Stimulated activated naive CD8-positive, alpha-beta T cell treated with anti-CD3 and anti-CD28 coated beads, Interleukin-15, Interleukin-2, amounts not matched to agents 100 ng/mL and 50 ng/mL, for 24 hours (primary cell): Measurements from ENCODE around the gene PEAR1.

Experiments
- H3K27ac Mint-ChIP-seq: one replicate; pipeline ENCODE4 v1.8.0; 2021; ENCODE audit warnings: mild to moderate bottlenecking, mixed read lengths
- H3K27me3 Mint-ChIP-seq: one replicate; pipeline ENCODE4 v1.8.0; 2021; ENCODE audit warnings: mixed read lengths
- H3K36me3 Mint-ChIP-seq: one replicate; pipeline ENCODE4 v1.8.0; 2021; ENCODE audit warnings: low read depth, mixed read lengths
- H3K4me1 Mint-ChIP-seq: one replicate; pipeline ENCODE4 v1.8.0; 2021; ENCODE audit warnings: low read depth, mixed read lengths
- H3K4me3 Mint-ChIP-seq: one replicate; pipeline ENCODE4 v1.8.0; 2021; ENCODE audit warnings: mild to moderate bottlenecking, mixed read lengths
- H3K9me3 Mint-ChIP-seq: one replicate; pipeline ENCODE4 v1.8.0; 2021; ENCODE audit warnings: mixed read lengths

PEAR1 gene

GRCh38 chr1:156854634-156855033 lies 38.9 kb upstream of the PEAR1 start:
- H3K4me3 Mint-ChIP-seq: no peak overlapping the region
- H3K4me1 Mint-ChIP-seq: peaks cover 8% of the 10 kb centered on the region
- no peaks in the 10 kb centered on the region for H3K9me3 Mint-ChIP-seq
- H3K27me3 Mint-ChIP-seq: peaks cover 20% of the 10 kb centered on the region
- no peaks in the 10 kb centered on the region for H3K36me3 Mint-ChIP-seq
- H3K27ac Mint-ChIP-seq: no peak overlapping the region

- Mint-ChIP-seq H3K4me1 (peaks cover 18% of the 10 kb centered on the region), H3K36me3 (no peaks in the 10 kb centered on the region), H3K27me3 (peaks cover 31% of the 10 kb centered on the region)
Measured at GRCh38 chr1:156856282-156856785, 37.2 kb upstream of the PEAR1 start.

GRCh38 chr1:156857532-156857931 lies 36.0 kb upstream of the PEAR1 start:
- Mint-ChIP-seq H3K36me3 (no peaks in the 10 kb centered on the region), H3K9me3 (no peaks in the 10 kb centered on the region), H3K4me1 (peaks cover 27% of the 10 kb centered on the region), H3K27me3 (peaks cover 40% of the 10 kb centered on the region), H3K4me3 (no peak overlapping the region), H3K27ac (no peak overlapping the region)

More at GRCh38 chr1:156856282-156856785, 37.2 kb upstream of the PEAR1 start:
- Mint-ChIP-seq H3K9me3 (no peaks in the 10 kb centered on the region), H3K4me3 (no peak overlapping the region), H3K27ac (no peak overlapping the region)

- Mint-ChIP-seq H3K9me3 (no peaks in the 10 kb centered on the region), H3K27ac (no peak overlapping the region), H3K36me3 (no peaks in the 10 kb centered on the region), H3K4me3 (peak overlapping the region; percentile 39), H3K4me1 (peaks cover 37% of the 10 kb centered on the region), H3K27me3 (peaks cover 46% of the 10 kb centered on the region)
Measured at GRCh38 chr1:156858555-156858956, 35.0 kb upstream of the PEAR1 start.

- Mint-ChIP-seq H3K27me3 (peaks cover 51% of the 10 kb centered on the region), H3K36me3 (no peaks in the 10 kb centered on the region), H3K4me3 (peak within 1 kb of the TSS; percentile 80), H3K27ac (no peak within 1 kb of the TSS), H3K4me1 (peaks cover 42% of the 10 kb centered on the region), H3K9me3 (no peaks in the 10 kb centered on the region)
Measured at GRCh38 chr1:156858959-156859522, 34.5 kb upstream of the PEAR1 start, which contains the start of gene INSRR. Gene INSRR, minus strand, starts transcription at chr1:156859117. Its CDS starts 496 bp downstream, at chr1:156858621.

- Mint-ChIP-seq H3K27me3 (peaks cover 55% of the 10 kb centered on the region), H3K9me3 (no peaks in the 10 kb centered on the region), H3K27ac (no peak overlapping the region), H3K36me3 (no peaks in the 10 kb centered on the region), H3K4me1 (peaks cover 45% of the 10 kb centered on the region), H3K4me3 (peak overlapping the region; percentile 80)
Measured at GRCh38 chr1:156859523-156860112, 33.9 kb upstream of the PEAR1 start.

GRCh38 chr1:156860113-156860627 lies 33.3 kb upstream of the PEAR1 start:
- no peak overlapping the region for H3K27ac Mint-ChIP-seq

GRCh38 chr1:156860628-156861423 lies 32.7 kb upstream of the PEAR1 start, which contains the start of gene NTRK1:
Gene NTRK1, plus strand, starts transcription at chr1:156860865. Its CDS starts 70 bp downstream, at chr1:156860935.
- Mint-ChIP-seq H3K4me1 (peaks cover 57% of the 10 kb centered on the region), H3K27ac (no peak within 1 kb of the TSS), H3K4me3 (peak within 1 kb of the TSS; percentile 80), H3K27me3 (peaks cover 64% of the 10 kb centered on the region), H3K36me3 (no peaks in the 10 kb centered on the region), H3K9me3 (no peaks in the 10 kb centered on the region)

More at GRCh38 chr1:156860113-156860627, 33.3 kb upstream of the PEAR1 start:
- H3K9me3 Mint-ChIP-seq: no peaks in the 10 kb centered on the region
- H3K36me3 Mint-ChIP-seq: no peaks in the 10 kb centered on the region
- peak overlapping the region; percentile 80 for H3K4me3 Mint-ChIP-seq
- H3K4me1 Mint-ChIP-seq: peaks cover 50% of the 10 kb centered on the region
- H3K27me3 Mint-ChIP-seq: peaks cover 57% of the 10 kb centered on the region

- Mint-ChIP-seq H3K27ac (peak overlapping the region; percentile 76), H3K4me1 (peaks cover 73% of the 10 kb centered on the region), H3K9me3 (no peaks in the 10 kb centered on the region), H3K27me3 (peaks cover 62% of the 10 kb centered on the region), H3K36me3 (no peaks in the 10 kb centered on the region), H3K4me3 (peak overlapping the region; percentile 63)
Measured at GRCh38 chr1:156862584-156862983, 30.9 kb upstream of the PEAR1 start.

- Mint-ChIP-seq H3K4me3 (peak overlapping the region; percentile 63), H3K4me1 (peaks cover 73% of the 10 kb centered on the region), H3K36me3 (no peaks in the 10 kb centered on the region), H3K27me3 (peaks cover 57% of the 10 kb centered on the region), H3K9me3 (no peaks in the 10 kb centered on the region), H3K27ac (peak overlapping the region; percentile 76)
Measured at GRCh38 chr1:156862997-156863599, 30.4 kb upstream of the PEAR1 start.

- Mint-ChIP-seq H3K9me3 (no peaks in the 10 kb centered on the region), H3K4me3 (peak overlapping the region; percentile 63), H3K27ac (peak overlapping the region; percentile 76), H3K36me3 (no peaks in the 10 kb centered on the region), H3K27me3 (peaks cover 51% of the 10 kb centered on the region), H3K4me1 (peaks cover 70% of the 10 kb centered on the region)
Measured at GRCh38 chr1:156863631-156864030, 29.9 kb upstream of the PEAR1 start.

- H3K4me3 Mint-ChIP-seq: no peak overlapping the region
- no peaks in the 10 kb centered on the region for H3K9me3 Mint-ChIP-seq
- H3K4me1 Mint-ChIP-seq: peaks cover 63% of the 10 kb centered on the region
- H3K36me3 Mint-ChIP-seq: no peaks in the 10 kb centered on the region
- H3K27ac Mint-ChIP-seq: no peak overlapping the region
- H3K27me3 Mint-ChIP-seq: peaks cover 44% of the 10 kb centered on the region
Measured at GRCh38 chr1:156864796-156865195, 28.7 kb upstream of the PEAR1 start.

GRCh38 chr1:156865258-156865657 lies 28.3 kb upstream of the PEAR1 start:
- peaks cover 41% of the 10 kb centered on the region for H3K27me3 Mint-ChIP-seq
- no peaks in the 10 kb centered on the region for H3K9me3 Mint-ChIP-seq
- H3K27ac Mint-ChIP-seq: no peak overlapping the region
- peaks cover 61% of the 10 kb centered on the region for H3K4me1 Mint-ChIP-seq
- H3K36me3 Mint-ChIP-seq: no peaks in the 10 kb centered on the region
- H3K4me3 Mint-ChIP-seq: no peak overlapping the region

- Mint-ChIP-seq H3K9me3 (no peaks in the 10 kb centered on the region), H3K27me3 (peaks cover 38% of the 10 kb centered on the region), H3K4me1 (peaks cover 64% of the 10 kb centered on the region), H3K27ac (peak overlapping the region; percentile 85), H3K4me3 (peak overlapping the region; percentile 51), H3K36me3 (no peaks in the 10 kb centered on the region)
Measured at GRCh38 chr1:156865865-156866248, 27.7 kb upstream of the PEAR1 start.
